ENCODE measurements around the gene CTDSPL. TPM values are rescaled to one million over a fixed set of nuclear protein-coding genes. Genes with fewer than 3 reads are reported as not detected.

The CTDSPL gene
- total RNA-seq, 1 experiment from 2014 or later = 124 TPM

GRCh38 chr3:37942646-37943045, 81.0 kb downstream of the CTDSPL start:
- Histone ChIP-seq H3K9me2 (ENCODE audit: insufficient read depth) (no peaks in the 10 kb centered on the region), H3K27ac (peak overlapping the region; percentile 88), H3F3A (ENCODE audit: insufficient read depth, low read depth) (peaks cover 43% of the 10 kb centered on the region), H3K36me3 (ENCODE audit: low read depth) (no peaks in the 10 kb centered on the region), H2AFZ (no peak overlapping the region), H3K4me3 (no peak overlapping the region), H3K4me2 (0 out of 2 replicates have a peak overlapping the region, but pooled peaks have one; percentile 16), H4K20me1 (ENCODE audit: insufficient read depth) (no peaks in the 10 kb centered on the region), H3K27me3 (ENCODE audit: insufficient read depth, low read depth) (no peaks in the 10 kb centered on the region), H3K79me2 (ENCODE audit: low read depth) (peaks cover 74% of the 10 kb centered on the region), H3K4me1 (replicated peaks; ENCODE audit: insufficient read depth) (peaks cover 63% of the 10 kb centered on the region), H3K9me3 (ENCODE audit: insufficient read depth, low read depth) (no peaks in the 10 kb centered on the region; the same call in 1 of the 2 replicates)
- TF ChIP-seq CTCF (conservative IDR thresholded peaks at IDR 0.05) = no peak
- CTCF ChIA-PET = no interaction called here
- intact Hi-C loops (cut with micrococcal nuclease; ENCODE audit: unreplicated experiment) = loop anchor here (10.0 kb wide), 1 partner anchor 1202 kb away; no protein-coding TSS in a partner anchor
- DNase-seq = no peak
- POLR2A ChIA-PET (ENCODE audit: unreplicated experiment) = no interaction called here
- BruUV-seq (replicated peaks) = no TSS peak

- Histone ChIP-seq H3K36me3 (ENCODE audit: low read depth) (0 out of 2 replicates have a peak, but pooled peaks cover under 1% of the 10 kb centered on the region), H3K4me2 (no peak overlapping the region), H3K79me2 (ENCODE audit: low read depth) (peaks cover 74% of the 10 kb centered on the region), H3K9me3 (ENCODE audit: insufficient read depth, low read depth) (no peaks in the 10 kb centered on the region; the same call in 1 of the 2 replicates), H3K4me1 (replicated peaks; ENCODE audit: insufficient read depth) (peaks cover 62% of the 10 kb centered on the region), H3K4me3 (no peak overlapping the region), H3K9me2 (ENCODE audit: insufficient read depth) (no peaks in the 10 kb centered on the region), H2AFZ (no peak overlapping the region), H3K27ac (peak overlapping the region; percentile 88), H3K27me3 (ENCODE audit: insufficient read depth, low read depth) (no peaks in the 10 kb centered on the region), H3F3A (ENCODE audit: insufficient read depth, low read depth) (peaks cover 44% of the 10 kb centered on the region), H4K20me1 (ENCODE audit: insufficient read depth) (no peaks in the 10 kb centered on the region)
- intact Hi-C loops (cut with micrococcal nuclease; ENCODE audit: unreplicated experiment) = loop anchor here (10.0 kb wide), 1 partner anchor 1202 kb away; no protein-coding TSS in a partner anchor
- BruUV-seq (replicated peaks) = no TSS peak
- no peak for DNase-seq
- CTCF ChIA-PET = no interaction called here
- no peak for TF ChIP-seq CTCF (conservative IDR thresholded peaks at IDR 0.05)
- TF ChIP-seq EZH2 (IDR thresholded peaks at IDR 0.05; ENCODE audit: low read depth) = no peak
- POLR2A ChIA-PET (ENCODE audit: unreplicated experiment) = no interaction called here
Observed at GRCh38 chr3:37943126-37943525, 81.4 kb downstream of the CTDSPL start.

- intact Hi-C loops (cut with micrococcal nuclease; ENCODE audit: unreplicated experiment) = loop anchor here (10.0 kb wide), 1 partner anchor 1201 kb away; no protein-coding TSS in a partner anchor
- no peaks in the 10 kb centered on the region for H3K9me2 ChIP-seq (ENCODE audit: insufficient read depth)
- CTCF ChIA-PET = interaction anchor here (0.7 kb wide), 1 partner anchor 42 kb away, joined by 3 read pairs; no protein-coding TSS in a partner anchor
- H3K4me3 ChIP-seq = no peak overlapping the region; the same call in 1 of the 2 replicates
- peaks cover 71% of the 10 kb centered on the region for H3K79me2 ChIP-seq (ENCODE audit: low read depth)
- H2AFZ ChIP-seq = no peak overlapping the region
- POLR2A ChIA-PET (ENCODE audit: unreplicated experiment) = interaction anchor here (0.6 kb wide), 1 partner anchor 41 kb away, joined by 3 read pairs; no protein-coding TSS in a partner anchor
- BruUV-seq (replicated peaks) = no TSS peak
- TF ChIP-seq EZH2 (IDR thresholded peaks at IDR 0.05; ENCODE audit: low read depth) (no peak), CTCF (conservative IDR thresholded peaks at IDR 0.05) (no peak)
- H3K27ac ChIP-seq = peak overlapping the region; percentile 88
- no peaks in the 10 kb centered on the region for H3K27me3 ChIP-seq (ENCODE audit: insufficient read depth, low read depth)
- peaks cover 59% of the 10 kb centered on the region for H3K4me1 ChIP-seq (replicated peaks; ENCODE audit: insufficient read depth)
- 0 out of 2 replicates have a peak, but pooled peaks cover 4% of the 10 kb centered on the region for H3K36me3 ChIP-seq (ENCODE audit: low read depth)
- no peak for DNase-seq
- no peaks in the 10 kb centered on the region; the same call in 1 of the 2 replicates for H3K9me3 ChIP-seq (ENCODE audit: insufficient read depth, low read depth)
- peaks cover 44% of the 10 kb centered on the region for H3F3A ChIP-seq (ENCODE audit: insufficient read depth, low read depth)
- H3K4me2 ChIP-seq = peak overlapping the region; percentile 84
- H4K20me1 ChIP-seq (ENCODE audit: insufficient read depth) = no peaks in the 10 kb centered on the region
Observed at GRCh38 chr3:37943631-37944314, 82.1 kb downstream of the CTDSPL start.

Data from PC-9 (cell line).